NCI-H526 treated with DMSO at 0.1 percent for 48 hours (cell line): ENCODE measurements around the gene KIF27.
"Not testable (repeated sequence)": the region's sequence is repeated elsewhere in the genome, so short reads cannot be mapped to it uniquely, and the experiment has no call there.

Experiments used
- DNase-seq: peaks from one replicate; lab custom pipeline; 2025; lab: John Stamatoyannopoulos, UW

The KIF27 gene

GRCh38 chr9:83920927-83921707 is at the start of gene KIF27:
Gene KIF27, minus strand, starts transcription at chr9:83921432. Its CDS starts 5,841 bp downstream, at chr9:83915591.
- DNase-seq: peak; percentile 76

GRCh38 chr9:83969602-83970001 is 48.4 kb upstream of the KIF27 start:
- no peak for DNase-seq

- DNase-seq: no peak
Observed at GRCh38 chr9:83967073-83967472, 45.8 kb upstream of the KIF27 start.

- no peak for DNase-seq
Observed at GRCh38 chr9:83966209-83966582, 45.0 kb upstream of the KIF27 start.

- no peak for DNase-seq
Observed at GRCh38 chr9:83965350-83966208, 44.3 kb upstream of the KIF27 start.

- DNase-seq: no peak
Observed at GRCh38 chr9:83964973-83965349, 43.7 kb upstream of the KIF27 start.

GRCh38 chr9:83962165-83962564 is 40.9 kb upstream of the KIF27 start:
- DNase-seq: no peak

GRCh38 chr9:83960991-83961390 is 39.8 kb upstream of the KIF27 start:
- no peak for DNase-seq

- no peak for DNase-seq
Observed at GRCh38 chr9:83959061-83959460, 37.8 kb upstream of the KIF27 start.

- DNase-seq: no peak
Observed at GRCh38 chr9:83957248-83957513, 35.9 kb upstream of the KIF27 start.

- DNase-seq: no peak
Observed at GRCh38 chr9:83956436-83957247, 35.4 kb upstream of the KIF27 start.

- no peak for DNase-seq
Observed at GRCh38 chr9:83956086-83956435, 34.8 kb upstream of the KIF27 start.

GRCh38 chr9:83948096-83948495 is 26.9 kb upstream of the KIF27 start:
- not testable (repeated sequence) for DNase-seq

GRCh38 chr9:83940590-83941303 is 19.5 kb upstream of the KIF27 start:
- DNase-seq: no peak

- DNase-seq: no peak
Observed at GRCh38 chr9:83937861-83938455, 16.7 kb upstream of the KIF27 start.

GRCh38 chr9:83936523-83936922 is 15.3 kb upstream of the KIF27 start:
- no peak for DNase-seq

- DNase-seq: no peak
Observed at GRCh38 chr9:83935276-83935935, 14.2 kb upstream of the KIF27 start.

- DNase-seq: no peak
Observed at GRCh38 chr9:83934569-83935275, 13.5 kb upstream of the KIF27 start.

GRCh38 chr9:83933790-83934189 is 12.6 kb upstream of the KIF27 start:
- no peak for DNase-seq

- DNase-seq: no peak
Observed at GRCh38 chr9:83932851-83933250, 11.6 kb upstream of the KIF27 start.

GRCh38 chr9:83932011-83932410 is 10.8 kb upstream of the KIF27 start:
- DNase-seq: no peak
